GM21717 (cell line): Measurements from ENCODE around the gene IL22RA2.

Experiments
- ATAC-seq: cut with Tn5 transposase; IDR thresholded peaks from one replicate; pipeline ENCODE4 v1.9.1; 2021; ENCODE audit warnings: mild to moderate bottlenecking, moderate library complexity; ENCODE audit not compliant: unreplicated experiment

IL22RA2 gene

GRCh38 chr6:137167702-137168377 lies 5.6 kb downstream of the IL22RA2 start:
- no peak for ATAC-seq

GRCh38 chr6:137166247-137167098 lies 7.0 kb downstream of the IL22RA2 start:
- ATAC-seq = no peak

GRCh38 chr6:137165375-137166246 lies 7.8 kb downstream of the IL22RA2 start:
- ATAC-seq = peak; percentile 65

DNA sequence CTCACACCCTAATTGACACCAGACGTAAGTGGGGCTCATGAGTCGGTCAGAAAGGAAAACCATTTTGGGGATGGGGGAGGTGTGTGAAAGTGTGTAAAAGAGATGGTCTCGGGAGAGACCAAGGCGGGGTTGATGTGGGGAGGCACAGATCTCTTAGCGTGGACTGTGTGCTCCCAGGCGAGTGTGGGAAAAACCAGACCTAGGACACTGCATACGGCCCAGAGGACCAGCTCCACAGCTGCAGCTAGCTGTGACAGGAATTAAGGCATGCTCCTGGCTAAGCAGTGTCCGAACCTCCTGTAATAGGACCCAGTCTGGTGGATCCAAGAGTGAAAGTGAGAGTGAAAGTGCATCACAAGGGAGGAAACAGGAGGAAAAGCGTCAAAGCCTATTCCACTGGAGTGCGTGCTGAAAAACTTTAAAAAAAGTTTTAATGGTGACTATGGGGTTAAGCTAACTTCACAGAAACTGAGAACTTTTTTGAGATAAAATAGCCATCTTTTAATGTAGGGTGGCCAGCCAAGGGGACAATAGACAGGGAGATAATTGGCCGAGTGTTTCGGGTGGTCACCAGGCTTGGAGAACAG lies 9.6 kb downstream of the IL22RA2 start:
- no peak for ATAC-seq

GRCh38 chr6:137162692-137163306 lies 10.6 kb downstream of the IL22RA2 start:
- ATAC-seq = no peak

GRCh38 chr6:137161949-137162348 lies 11.5 kb downstream of the IL22RA2 start:
- no peak for ATAC-seq

DNA sequence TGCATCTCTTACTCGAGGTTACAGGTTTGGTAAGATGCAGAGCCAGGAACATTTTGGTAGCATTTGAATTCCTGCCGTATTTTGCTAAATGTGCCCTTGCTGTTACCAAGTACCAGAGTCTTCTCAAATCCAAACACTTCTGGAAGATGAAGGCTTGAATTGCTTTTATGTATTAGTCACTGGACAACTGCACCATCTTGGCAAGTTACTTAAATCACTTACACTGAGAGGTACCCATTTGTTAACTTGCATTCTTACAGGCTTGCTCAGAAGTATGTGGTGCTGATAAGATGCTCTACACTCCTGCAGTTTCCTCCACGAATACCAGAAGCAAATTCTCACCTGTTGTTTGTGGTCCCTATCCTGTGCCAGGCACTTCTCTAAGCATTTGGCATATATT lies 12.7 kb downstream of the IL22RA2 start:
- ATAC-seq = no peak

- ATAC-seq = no peak
These were observed 13.5 kb downstream of the IL22RA2 start for GRCh38 chr6:137159912-137160311.

GRCh38 chr6:137157601-137158000 lies 15.8 kb downstream of the IL22RA2 start:
- ATAC-seq = no peak

DNA sequence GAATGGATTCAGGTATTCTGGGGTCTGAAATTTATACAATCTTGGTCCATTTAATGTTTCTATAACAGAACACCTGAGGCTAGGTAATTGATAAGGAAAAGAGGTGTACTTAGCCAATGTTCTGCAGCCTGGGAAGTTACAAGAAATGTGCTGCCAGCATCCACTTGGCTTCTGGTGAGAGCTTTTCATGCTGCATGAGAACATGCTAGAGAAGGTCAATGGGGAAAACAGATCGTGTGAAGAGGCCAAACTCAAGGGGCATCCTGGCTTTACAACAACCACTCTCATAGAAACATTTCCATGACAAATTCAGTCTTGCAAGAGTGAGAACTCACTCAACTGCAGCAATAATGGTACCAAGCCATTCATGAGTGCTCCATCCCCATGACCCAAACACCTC lies 16.8 kb downstream of the IL22RA2 start:
- no peak for ATAC-seq

DNA sequence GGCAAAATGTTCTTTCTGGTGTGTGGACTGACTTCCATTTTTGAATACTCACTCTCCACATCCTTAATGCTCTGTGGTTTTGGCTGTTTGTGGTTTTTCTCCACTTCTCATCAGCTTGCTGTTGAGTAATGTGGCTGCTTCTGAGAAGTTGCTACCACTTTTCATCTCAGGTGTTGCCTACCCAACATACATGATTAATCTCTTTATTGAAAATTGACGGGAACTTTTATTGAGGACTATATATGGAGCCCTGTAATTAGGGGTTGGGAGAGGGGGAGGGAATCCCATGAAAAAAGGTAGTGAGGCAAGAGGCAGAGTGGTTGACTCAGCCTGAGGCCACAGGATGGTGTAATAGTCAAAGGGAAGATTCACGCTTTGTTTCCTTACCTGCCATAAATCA lies 17.6 kb downstream of the IL22RA2 start:
- peak; percentile 63 for ATAC-seq

GRCh38 chr6:137150072-137150471 lies 23.4 kb downstream of the IL22RA2 start:
- no peak for ATAC-seq

DNA sequence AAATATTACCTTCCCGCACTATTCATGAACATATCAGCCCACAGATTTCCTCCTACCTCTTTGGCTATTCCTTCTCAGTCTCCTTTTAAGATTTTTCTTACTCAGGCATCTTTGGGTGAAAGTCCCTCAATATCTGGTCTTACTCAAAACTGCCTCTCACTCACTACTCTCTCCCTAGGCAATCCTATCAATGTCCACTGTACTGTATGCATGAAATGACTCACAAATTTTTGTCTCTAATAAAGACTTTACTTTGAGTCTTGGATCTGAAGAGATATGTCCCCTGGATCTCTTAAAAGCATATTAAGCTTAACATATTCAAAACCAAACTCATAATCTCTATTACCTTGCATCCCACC lies 24.4 kb downstream of the IL22RA2 start:
- no peak for ATAC-seq

GRCh38 chr6:137148306-137149034 lies 25.0 kb downstream of the IL22RA2 start:
- no peak for ATAC-seq

GRCh38 chr6:137147195-137147594 lies 26.2 kb downstream of the IL22RA2 start:
- ATAC-seq = no peak

DNA sequence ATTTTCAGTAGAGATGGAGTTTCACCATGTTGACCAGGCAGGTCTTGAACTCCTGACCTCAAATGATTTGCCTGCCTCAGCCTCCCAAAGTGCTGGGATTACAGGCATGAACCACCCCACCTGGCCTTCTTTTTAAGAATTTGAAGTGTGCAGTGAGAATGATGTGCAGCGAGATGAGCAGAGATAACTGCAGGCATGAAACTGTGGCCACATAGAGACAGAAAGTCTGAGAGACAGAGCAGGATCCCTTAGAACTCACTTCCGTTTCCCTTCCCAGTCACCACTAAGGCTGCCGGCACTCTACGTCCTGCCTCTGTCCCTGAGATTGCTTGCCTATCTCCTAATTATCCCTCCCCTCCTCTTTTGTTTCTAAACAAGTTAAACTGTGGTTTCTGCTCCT lies 27.2 kb downstream of the IL22RA2 start:
- no peak for ATAC-seq

GRCh38 chr6:137145421-137145820 lies 28.0 kb downstream of the IL22RA2 start:
- no peak for ATAC-seq

DNA sequence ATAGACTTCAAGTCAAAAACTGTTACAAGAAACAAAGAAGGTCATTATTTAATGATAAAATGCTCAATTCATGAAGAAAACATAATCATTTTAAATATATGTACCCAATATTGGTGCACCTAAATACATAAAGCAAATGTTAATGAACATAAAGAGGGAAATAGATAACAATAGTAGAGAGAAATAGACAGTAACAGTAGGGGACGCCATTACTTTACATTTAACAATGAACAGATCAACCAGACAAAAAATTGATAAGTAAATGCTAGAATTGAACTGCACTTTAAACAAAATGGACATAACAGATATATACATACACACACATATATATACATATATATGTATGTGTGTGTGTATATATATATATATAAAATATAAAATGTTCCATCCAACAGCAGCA lies 37.4 kb downstream of the IL22RA2 start:
- no peak for ATAC-seq

DNA sequence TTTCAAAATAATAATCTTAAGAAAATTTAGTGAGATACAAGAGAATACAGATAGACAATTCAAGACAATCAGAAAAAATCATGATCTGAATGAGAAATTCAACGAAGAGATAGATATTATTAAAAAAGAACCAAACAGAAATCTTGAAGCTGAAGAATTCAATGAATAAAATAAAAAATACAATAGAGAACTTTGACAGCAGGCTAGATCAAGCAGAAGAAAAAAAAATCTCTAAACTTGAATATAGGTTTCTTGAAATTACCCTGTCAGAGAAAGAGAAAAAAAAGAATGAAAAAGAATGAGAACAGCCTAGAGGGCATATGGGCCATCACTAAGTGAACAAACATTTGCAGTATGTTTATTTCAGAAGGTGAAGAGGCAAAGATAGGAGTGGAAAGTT lies 39.0 kb downstream of the IL22RA2 start:
- no peak for ATAC-seq

DNA sequence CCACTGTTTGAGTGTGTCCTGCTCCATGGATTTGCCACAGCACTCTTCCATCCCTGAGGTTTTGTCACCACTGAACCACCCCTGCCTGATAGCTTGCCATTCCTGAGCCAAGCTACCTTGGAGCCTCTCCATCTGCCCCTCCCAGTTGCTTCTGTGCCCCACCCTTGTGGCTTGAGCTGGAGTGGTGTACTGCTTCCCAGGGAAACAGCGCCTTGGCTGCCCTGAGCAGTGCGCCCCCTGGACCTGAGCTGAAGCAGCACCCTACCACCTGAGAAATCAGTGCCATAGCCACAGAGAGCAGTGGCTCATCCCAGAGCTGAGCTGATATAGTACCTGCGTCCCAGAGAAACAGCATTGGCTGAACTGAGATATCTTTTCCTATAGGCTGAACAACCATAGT lies 40.3 kb downstream of the IL22RA2 start:
- no peak for ATAC-seq
